ENCODE results near the gene MYBPH. TPM values are rescaled to one million over a fixed set of nuclear protein-coding genes. Genes with fewer than 3 reads are reported as not detected.

MYBPH gene
- total RNA-seq, 2 experiments from 2014 or later: not detected

DNA sequence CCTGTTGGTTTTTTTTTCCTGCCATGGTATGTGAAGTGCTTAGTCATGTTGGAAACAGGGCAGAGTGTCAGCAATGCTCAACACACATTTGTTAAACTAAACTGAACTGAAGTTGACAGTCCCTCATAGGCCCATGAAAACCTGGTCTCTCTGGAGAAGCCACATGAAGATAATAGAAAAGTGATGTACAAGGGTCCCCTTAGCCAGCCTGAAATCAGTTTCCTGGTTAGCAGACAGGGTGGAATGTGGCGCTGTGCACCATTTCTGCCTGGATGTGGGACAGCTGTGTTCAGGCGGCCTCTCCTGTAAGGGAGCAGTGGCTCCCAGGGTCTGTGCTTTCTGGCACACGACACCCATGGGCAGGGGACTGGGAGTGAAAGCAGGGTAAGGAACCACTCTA, 20.7 kb upstream of the MYBPH start:
- intact Hi-C loops (cut with micrococcal nuclease; ENCODE audit: unreplicated experiment): no loop called here
- H3K9me3 ChIP-seq (ENCODE audit: low read length): no peaks in the 10 kb centered on the region
- no peak overlapping the region for H3K27ac ChIP-seq (ENCODE audit: low read depth, low read length, poor library complexity, severe bottlenecking)
- no peak overlapping the region for H3K4me2 ChIP-seq (ENCODE audit: low read length)
- no peaks in the 10 kb centered on the region for H3K36me3 ChIP-seq (ENCODE audit: insufficient read depth, low read length)
- no peaks in the 10 kb centered on the region for H3K4me1 ChIP-seq (ENCODE audit: insufficient read depth, low read length, poor library complexity, severe bottlenecking)
- H4K20me1 ChIP-seq (ENCODE audit: insufficient read depth, low read length): no peaks in the 10 kb centered on the region
- TF ChIP-seq, protein P1, sequence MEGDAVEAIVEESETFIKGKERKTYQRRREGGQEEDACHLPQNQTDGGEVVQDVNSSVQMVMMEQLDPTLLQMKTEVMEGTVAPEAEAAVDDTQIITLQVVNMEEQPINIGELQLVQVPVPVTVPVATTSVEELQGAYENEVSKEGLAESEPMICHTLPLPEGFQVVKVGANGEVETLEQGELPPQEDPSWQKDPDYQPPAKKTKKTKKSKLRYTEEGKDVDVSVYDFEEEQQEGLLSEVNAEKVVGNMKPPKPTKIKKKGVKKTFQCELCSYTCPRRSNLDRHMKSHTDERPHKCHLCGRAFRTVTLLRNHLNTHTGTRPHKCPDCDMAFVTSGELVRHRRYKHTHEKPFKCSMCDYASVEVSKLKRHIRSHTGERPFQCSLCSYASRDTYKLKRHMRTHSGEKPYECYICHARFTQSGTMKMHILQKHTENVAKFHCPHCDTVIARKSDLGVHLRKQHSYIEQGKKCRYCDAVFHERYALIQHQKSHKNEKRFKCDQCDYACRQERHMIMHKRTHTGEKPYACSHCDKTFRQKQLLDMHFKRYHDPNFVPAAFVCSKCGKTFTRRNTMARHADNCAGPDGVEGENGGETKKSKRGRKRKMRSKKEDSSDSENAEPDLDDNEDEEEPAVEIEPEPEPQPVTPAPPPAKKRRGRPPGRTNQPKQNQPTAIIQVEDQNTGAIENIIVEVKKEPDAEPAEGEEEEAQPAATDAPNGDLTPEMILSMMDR (conservative IDR thresholded peaks at IDR 0.05; ENCODE audit: low read length): no peak
- TF ChIP-seq EZH2phosphoT487 (IDR thresholded peaks at IDR 0.05; ENCODE audit: borderline replicate concordance, low read depth, low read length): no peak
- no peaks in the 10 kb centered on the region for H3K79me2 ChIP-seq (ENCODE audit: insufficient read depth, low read depth, low read length)
- no peaks in the 10 kb centered on the region for H3K9me2 ChIP-seq (ENCODE audit: insufficient read depth, low read length)
- DNase-seq (ENCODE audit: low spot score): no peak
- ChIA-PET CTCF (ENCODE audit: unreplicated experiment) (interaction anchor here (1.1 kb wide), 1 partner anchor 30 kb away, joined by 3 read pairs; no protein-coding TSS in a partner anchor), POLR2A (no interaction called here)
- H2AFZ ChIP-seq (ENCODE audit: low read length): no peak overlapping the region
- BruUV-seq (replicated peaks): no TSS peak
- H3K4me3 ChIP-seq (ENCODE audit: low read depth, low read length, poor library complexity, severe bottlenecking): no peak overlapping the region

DNA sequence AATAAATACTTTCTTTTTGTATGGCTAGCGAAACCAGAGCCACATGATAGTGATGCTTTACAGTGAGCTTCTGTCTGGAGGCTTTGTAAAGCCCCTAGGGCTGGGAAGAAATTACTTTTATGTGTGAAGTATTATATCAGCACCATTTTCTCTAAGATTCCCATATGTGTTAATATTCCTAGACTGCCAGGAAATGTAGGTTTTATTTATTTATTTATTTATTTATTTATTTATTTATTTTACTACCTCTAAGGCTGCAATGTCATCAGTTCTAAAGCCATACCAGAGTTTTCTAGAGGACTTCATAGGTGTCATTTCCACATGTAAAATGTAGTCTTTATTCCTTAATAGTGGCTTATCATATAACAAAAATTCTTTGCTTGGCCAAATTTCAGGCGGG, 15.3 kb upstream of the MYBPH start:
- TF ChIP-seq, protein P1 (conservative IDR thresholded peaks at IDR 0.05; ENCODE audit: low read length): no peak
- TF ChIP-seq EZH2phosphoT487 (IDR thresholded peaks at IDR 0.05; ENCODE audit: borderline replicate concordance, low read depth, low read length): no peak
- DNase-seq (ENCODE audit: low spot score): no peak
- POLR2A ChIA-PET: interaction anchor here (0.5 kb wide), 1 partner anchor 29 kb away, joined by 4 read pairs; no protein-coding TSS in a partner anchor
- no peak overlapping the region for H2AFZ ChIP-seq (ENCODE audit: low read length)
- no peaks in the 10 kb centered on the region for H3K4me1 ChIP-seq (ENCODE audit: insufficient read depth, low read length, poor library complexity, severe bottlenecking)
- no peak overlapping the region for H3K4me3 ChIP-seq (ENCODE audit: low read depth, low read length, poor library complexity, severe bottlenecking)
- H3K4me2 ChIP-seq (ENCODE audit: low read length): no peak overlapping the region
- BruUV-seq (replicated peaks): no TSS peak
- H4K20me1 ChIP-seq (ENCODE audit: insufficient read depth, low read length): no peaks in the 10 kb centered on the region
- CTCF ChIA-PET (ENCODE audit: unreplicated experiment): no interaction called here
- no peaks in the 10 kb centered on the region for H3K79me2 ChIP-seq (ENCODE audit: insufficient read depth, low read depth, low read length)
- no peaks in the 10 kb centered on the region for H3K9me2 ChIP-seq (ENCODE audit: insufficient read depth, low read length)
- no peaks in the 10 kb centered on the region for H3K36me3 ChIP-seq (ENCODE audit: insufficient read depth, low read length)
- intact Hi-C loops (cut with micrococcal nuclease; ENCODE audit: unreplicated experiment): no loop called here
- no peak overlapping the region for H3K27ac ChIP-seq (ENCODE audit: low read depth, low read length, poor library complexity, severe bottlenecking)
- H3K9me3 ChIP-seq (ENCODE audit: low read length): no peaks in the 10 kb centered on the region

DNA sequence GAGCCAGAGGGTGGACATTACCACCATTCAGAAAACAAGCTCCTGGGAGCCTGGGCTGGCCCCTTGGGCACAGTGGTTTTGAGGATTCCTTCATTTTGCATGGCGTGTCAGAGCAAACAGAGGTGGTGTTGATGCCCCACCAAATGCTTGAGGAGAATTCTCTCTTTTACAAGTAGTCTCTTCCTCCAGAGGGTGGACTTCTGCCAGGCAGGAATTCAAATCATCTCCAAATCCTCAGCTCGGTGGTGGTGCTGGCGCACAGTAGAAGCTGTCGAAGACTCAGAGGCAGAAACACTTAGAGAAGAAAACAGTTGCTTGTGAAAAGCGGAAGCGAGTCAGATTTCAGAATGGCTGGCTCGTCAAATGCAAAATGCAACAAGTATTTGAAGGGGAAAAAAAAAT, 14.3 kb upstream of the MYBPH start:
- H3K4me2 ChIP-seq (ENCODE audit: low read length): no peak overlapping the region
- no peaks in the 10 kb centered on the region for H3K36me3 ChIP-seq (ENCODE audit: insufficient read depth, low read length)
- H3K9me3 ChIP-seq (ENCODE audit: low read length): no peaks in the 10 kb centered on the region
- intact Hi-C loops (cut with micrococcal nuclease; ENCODE audit: unreplicated experiment): no loop called here
- no peaks in the 10 kb centered on the region for H4K20me1 ChIP-seq (ENCODE audit: insufficient read depth, low read length)
- no TSS peak for BruUV-seq (replicated peaks)
- no peaks in the 10 kb centered on the region for H3K4me1 ChIP-seq (ENCODE audit: insufficient read depth, low read length, poor library complexity, severe bottlenecking)
- TF ChIP-seq, protein P1 (conservative IDR thresholded peaks at IDR 0.05; ENCODE audit: low read length): no peak
- no peak for TF ChIP-seq EZH2phosphoT487 (IDR thresholded peaks at IDR 0.05; ENCODE audit: borderline replicate concordance, low read depth, low read length)
- H3K79me2 ChIP-seq (ENCODE audit: insufficient read depth, low read depth, low read length): no peaks in the 10 kb centered on the region
- H2AFZ ChIP-seq (ENCODE audit: low read length): no peak overlapping the region
- no peaks in the 10 kb centered on the region for H3K9me2 ChIP-seq (ENCODE audit: insufficient read depth, low read length)
- no peak overlapping the region for H3K4me3 ChIP-seq (ENCODE audit: low read depth, low read length, poor library complexity, severe bottlenecking)
- ChIA-PET CTCF (ENCODE audit: unreplicated experiment) (no interaction called here), POLR2A (no interaction called here)
- DNase-seq (ENCODE audit: low spot score): no peak
- H3K27ac ChIP-seq (ENCODE audit: low read depth, low read length, poor library complexity, severe bottlenecking): no peak overlapping the region
